HFFc6 (cell line): ENCODE results near the gene C1orf105. TPM values are rescaled to one million over a fixed set of nuclear protein-coding genes. Genes with fewer than 3 reads are reported as not detected.

Source experiments
- DNase-seq: peaks from one replicate; pipeline ENCODE4 v3.0.0-alpha.2; 2018
- H3K27ac Mint-ChIP-seq: 2 replicates; pipeline ENCODE4 v1.8.0; 2020; ENCODE audit warnings: mild to moderate bottlenecking, mixed read lengths
- H3K27me3 Mint-ChIP-seq: 2 replicates; pipeline ENCODE4 v1.8.0; 2021; ENCODE audit warnings: mild to moderate bottlenecking, moderate library complexity, mixed read lengths; ENCODE audit not compliant: insufficient read depth
- H3K36me3 Mint-ChIP-seq: 2 replicates; pipeline ENCODE4 v1.8.0; 2021; ENCODE audit warnings: low read depth, mixed read lengths
- H3K4me1 Mint-ChIP-seq: 2 replicates; pipeline ENCODE4 v1.8.0; 2020; ENCODE audit warnings: low read depth, mixed read lengths
- H3K4me3 Mint-ChIP-seq: 2 replicates; pipeline ENCODE4 v1.8.0; 2020; ENCODE audit warnings: mild to moderate bottlenecking, moderate library complexity, mixed read lengths
- H3K9me3 Mint-ChIP-seq: 2 replicates; pipeline ENCODE4 v1.8.0; 2020; ENCODE audit warnings: mild to moderate bottlenecking, mixed read lengths
- CTCF ChIP-seq: fragments of 200-600 bp; sonication (generic); IDR thresholded peaks from 2 replicates; pipeline ENCODE4 v1.5.0; 2021; ENCODE audit warnings: antibody characterized with exemption, mild to moderate bottlenecking
- total RNA-seq, 6 experiments: library from RNA; stranded (reverse); fragmentation: NEBNext Ultra II Directional; extraction: Animal tissue kit (Norgen Biotek cat#: 25700); gene quantifications; 2 replicates in 1 of 6; 3 replicates in 5 of 6; pipeline ENCODE4 v1.2.3, GENCODE V29; 2021

The C1orf105 gene
- total RNA-seq, 6 experiments from 2014 or later = not detected

GRCh38 chr1:172451002-172451443, 30.5 kb downstream of the C1orf105 start:
- no peaks in the 10 kb centered on the region for H3K9me3 Mint-ChIP-seq
- peaks cover 55% of the 10 kb centered on the region for H3K4me1 Mint-ChIP-seq
- no peak for TF ChIP-seq CTCF
- H3K27ac Mint-ChIP-seq = no peak overlapping the region; the same call in 1 of the 2 replicates
- H3K36me3 Mint-ChIP-seq = no peaks in the 10 kb centered on the region
- H3K4me3 Mint-ChIP-seq = no peak overlapping the region
- DNase-seq = peak; percentile 36
- peaks cover 3% of the 10 kb centered on the region for H3K27me3 Mint-ChIP-seq

GRCh38 chr1:172452536-172453152, 32.2 kb downstream of the C1orf105 start:
- no peak overlapping the region for H3K27ac Mint-ChIP-seq
- no peaks in the 10 kb centered on the region for H3K36me3 Mint-ChIP-seq
- TF ChIP-seq CTCF = no peak
- H3K4me1 Mint-ChIP-seq = peaks cover 53% of the 10 kb centered on the region
- DNase-seq = no peak
- H3K27me3 Mint-ChIP-seq = peaks cover 6% of the 10 kb centered on the region
- no peaks in the 10 kb centered on the region for H3K9me3 Mint-ChIP-seq
- H3K4me3 Mint-ChIP-seq = no peak overlapping the region

- no peak for TF ChIP-seq CTCF
- Mint-ChIP-seq H3K36me3 (no peaks in the 10 kb centered on the region), H3K4me1 (peaks cover 51% of the 10 kb centered on the region), H3K27me3 (peaks cover 6% of the 10 kb centered on the region), H3K27ac (no peak overlapping the region), H3K4me3 (no peak overlapping the region), H3K9me3 (no peaks in the 10 kb centered on the region)
- no peak for DNase-seq
Observed at GRCh38 chr1:172453153-172453545, 32.7 kb downstream of the C1orf105 start.

- TF ChIP-seq CTCF = no peak
- Mint-ChIP-seq H3K36me3 (no peaks in the 10 kb centered on the region), H3K4me3 (no peak overlapping the region), H3K9me3 (no peaks in the 10 kb centered on the region), H3K27ac (no peak overlapping the region), H3K4me1 (peaks cover 49% of the 10 kb centered on the region), H3K27me3 (peaks cover 6% of the 10 kb centered on the region)
- no peak for DNase-seq
Observed at GRCh38 chr1:172453607-172454006, 33.1 kb downstream of the C1orf105 start.

GRCh38 chr1:172455451-172455850, 35.0 kb downstream of the C1orf105 start:
- Mint-ChIP-seq H3K27ac (no peak overlapping the region), H3K4me1 (peaks cover 35% of the 10 kb centered on the region), H3K27me3 (peaks cover 4% of the 10 kb centered on the region; the same call in 1 of the 2 replicates), H3K36me3 (no peaks in the 10 kb centered on the region), H3K9me3 (no peaks in the 10 kb centered on the region), H3K4me3 (no peak overlapping the region)
- TF ChIP-seq CTCF = no peak
- no peak for DNase-seq
